Keratinocyte (primary cell): Measurements from ENCODE around the gene FHOD1. TPM values are rescaled to one million over a fixed set of nuclear protein-coding genes. Genes with fewer than 3 reads are reported as not detected.

Experiments used
- DNase-seq: peaks from one replicate; pipeline ENCODE4 v3.0.0-alpha.2; 2011; ENCODE audit warnings: low read depth, missing footprints, low spot score
- FAIRE-seq: peaks from 2 replicates; lab custom pipeline; 2011; peaks lifted over from hg19 to GRCh38; lab: Jason Lieb, UNC
- H2AFZ ChIP-seq: 2 replicates; pipeline ENCODE4 v1.6.0; 2012; ENCODE audit warnings: low read length, control low read depth, inconsistent platforms; ENCODE audit not compliant: control insufficient read depth
- H3K27ac ChIP-seq: 2 replicates; pipeline ENCODE4 v1.5.1; 2011; ENCODE audit warnings: low read length; ENCODE audit not compliant: control insufficient read depth, insufficient read depth
- H3K27me3 ChIP-seq: 3 replicates; pipeline ENCODE4 v1.6.0; 2011; ENCODE audit warnings: low read length; ENCODE audit not compliant: control insufficient read depth, insufficient read depth; ENCODE audit errors: extremely low read depth
- H3K36me3 ChIP-seq, 2 experiments: 2 replicates in 1 of 2; 3 replicates in 1 of 2; pipeline ENCODE4 v1.5.1; 2011; ENCODE audit warnings: low read length in 2 of 2, mild to moderate bottlenecking in 1 of 2; ENCODE audit not compliant: control insufficient read depth in 2 of 2, insufficient read depth in 2 of 2; ENCODE audit errors: extremely low read depth in 1 of 2
- H3K4me1 ChIP-seq: 3 replicates; pipeline ENCODE4 v1.5.1; 2011; ENCODE audit warnings: low read length; ENCODE audit not compliant: control insufficient read depth, insufficient read depth; ENCODE audit errors: extremely low read depth
- H3K4me2 ChIP-seq: 3 replicates; pipeline ENCODE4 v1.6.0; 2011; ENCODE audit warnings: low read depth, low read length; ENCODE audit not compliant: control insufficient read depth, insufficient read depth; ENCODE audit errors: extremely low read depth
- H3K4me3 ChIP-seq, 3 experiments: fragments of 200-600 bp in 1 of 3; sonication (generic) in 1 of 3; 2 replicates in 2 of 3; 3 replicates in 1 of 3; pipeline ENCODE4 v1.5.1; 2011 to 2016; ENCODE audit warnings: low read length in 3 of 3, mild to moderate bottlenecking in 3 of 3, control low read depth in 2 of 3, inconsistent platforms in 1 of 3, low read depth in 1 of 3, mixed read lengths in 1 of 3, mixed run types in 1 of 3, moderate library complexity in 1 of 3; ENCODE audit not compliant: control insufficient read depth in 2 of 3, insufficient read depth in 2 of 3; ENCODE audit errors: extremely low read depth in 1 of 3
- H3K79me2 ChIP-seq: 2 replicates; pipeline ENCODE4 v1.6.0; 2012; ENCODE audit warnings: low read length; ENCODE audit not compliant: control insufficient read depth, insufficient read depth
- H3K9ac ChIP-seq: 3 replicates; pipeline ENCODE4 v1.6.0; 2011; ENCODE audit warnings: low read length; ENCODE audit not compliant: control insufficient read depth, insufficient read depth; ENCODE audit errors: extremely low read depth
- H3K9me1 ChIP-seq: 3 replicates; pipeline ENCODE4 v1.6.0; 2011; ENCODE audit warnings: low read length; ENCODE audit not compliant: control insufficient read depth, insufficient read depth; ENCODE audit errors: extremely low read depth
- H3K9me3 ChIP-seq: 2 replicates; pipeline ENCODE4 v1.5.1; 2012; ENCODE audit warnings: low read depth, low read length; ENCODE audit not compliant: control insufficient read depth
- H4K20me1 ChIP-seq: 3 replicates; pipeline ENCODE4 v1.6.0; 2011; ENCODE audit warnings: low read length; ENCODE audit not compliant: control insufficient read depth, insufficient read depth; ENCODE audit errors: extremely low read depth
- EZH2 ChIP-seq: IDR thresholded peaks from one replicate; pipeline ENCODE4 v1.6.1; 2012; ENCODE audit warnings: inconsistent platforms, mild to moderate bottlenecking, low read length, moderate library complexity
- dilution Hi-C: fragments of 300-500 bp; cut with MboI; formaldehyde crosslinking; loops from one replicate; pipeline ENCODE4 v1.7.0; 2020; ENCODE audit warnings: low sequenced_read_pairs; ENCODE audit not compliant: extremely low pct_ligation_motif_present
- polyA plus RNA-seq, 5 experiments: library from polyadenylated mRNA; depleted of rRNA in 3 of 5; stranded (reverse) in 3 of 5; stranded (forward) in 1 of 5; unstranded in 1 of 5; fragments of >200 nt; gene quantifications; 1 replicate in 1 of 5; 2 replicates in 3 of 5; 3 replicates in 1 of 5; pipeline versions ENCODE4 v1.2.1 to v1.2.3, GENCODE V29; 2011 to 2012; ENCODE audit warnings: missing spikeins in 2 of 5, low read depth in 1 of 5, low replicate concordance in 1 of 5
- TF ChIP-seq, protein P1 (sequence below), 3 experiments: IDR thresholded peaks in 1 of 3; conservative IDR thresholded peaks in 1 of 3; optimal IDR thresholded peaks in 1 of 3; 2 replicates in 2 of 3; 3 replicates in 1 of 3; pipeline versions ENCODE3 to v1.5.1; 2011; ENCODE audit warnings: low read length in 3 of 3, mild to moderate bottlenecking in 3 of 3, moderate library complexity in 2 of 3, control low read depth in 1 of 3, inconsistent platforms in 1 of 3; ENCODE audit not compliant: insufficient read depth in 2 of 3; ENCODE audit errors: extremely low read depth in 1 of 3

The FHOD1 gene
- polyA plus RNA-seq, 1 donor (not counting 4 experiments of a cell fraction or from before 2014, with no cell fraction given): 29.4 TPM

DNA sequence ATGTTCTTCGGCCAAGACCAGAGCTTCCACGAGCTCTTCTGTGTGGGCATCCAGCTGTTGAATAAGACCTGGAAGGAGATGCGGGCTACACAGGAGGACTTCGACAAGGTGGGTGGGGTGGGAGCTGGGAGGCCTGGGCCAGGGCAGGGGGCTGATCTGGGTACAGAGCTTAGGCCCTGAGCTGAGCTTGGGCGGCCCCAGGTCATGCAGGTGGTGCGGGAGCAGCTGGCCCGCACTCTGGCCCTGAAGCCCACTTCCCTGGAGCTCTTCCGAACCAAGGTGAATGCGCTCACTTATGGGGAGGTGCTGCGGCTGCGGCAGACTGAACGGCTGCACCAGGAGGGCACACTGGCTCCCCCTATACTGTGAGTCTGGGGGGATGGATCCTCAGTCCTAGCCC is 44.9 kb downstream of the FHOD1 start:
- no peak overlapping the region for H3K27ac ChIP-seq
- no peak for FAIRE-seq
- TF ChIP-seq, protein P1, sequence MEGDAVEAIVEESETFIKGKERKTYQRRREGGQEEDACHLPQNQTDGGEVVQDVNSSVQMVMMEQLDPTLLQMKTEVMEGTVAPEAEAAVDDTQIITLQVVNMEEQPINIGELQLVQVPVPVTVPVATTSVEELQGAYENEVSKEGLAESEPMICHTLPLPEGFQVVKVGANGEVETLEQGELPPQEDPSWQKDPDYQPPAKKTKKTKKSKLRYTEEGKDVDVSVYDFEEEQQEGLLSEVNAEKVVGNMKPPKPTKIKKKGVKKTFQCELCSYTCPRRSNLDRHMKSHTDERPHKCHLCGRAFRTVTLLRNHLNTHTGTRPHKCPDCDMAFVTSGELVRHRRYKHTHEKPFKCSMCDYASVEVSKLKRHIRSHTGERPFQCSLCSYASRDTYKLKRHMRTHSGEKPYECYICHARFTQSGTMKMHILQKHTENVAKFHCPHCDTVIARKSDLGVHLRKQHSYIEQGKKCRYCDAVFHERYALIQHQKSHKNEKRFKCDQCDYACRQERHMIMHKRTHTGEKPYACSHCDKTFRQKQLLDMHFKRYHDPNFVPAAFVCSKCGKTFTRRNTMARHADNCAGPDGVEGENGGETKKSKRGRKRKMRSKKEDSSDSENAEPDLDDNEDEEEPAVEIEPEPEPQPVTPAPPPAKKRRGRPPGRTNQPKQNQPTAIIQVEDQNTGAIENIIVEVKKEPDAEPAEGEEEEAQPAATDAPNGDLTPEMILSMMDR (optimal IDR thresholded peaks at IDR 0.05 in 1 of 3, IDR thresholded peaks at IDR 0.05 in 1 of 3, conservative IDR thresholded peaks at IDR 0.05 in 1 of 3; ENCODE audit: extremely low read depth in 1 of 3, insufficient read depth in 2 of 3, low read length in 3 of 3): no peak
- TF ChIP-seq EZH2: no peak

DNA sequence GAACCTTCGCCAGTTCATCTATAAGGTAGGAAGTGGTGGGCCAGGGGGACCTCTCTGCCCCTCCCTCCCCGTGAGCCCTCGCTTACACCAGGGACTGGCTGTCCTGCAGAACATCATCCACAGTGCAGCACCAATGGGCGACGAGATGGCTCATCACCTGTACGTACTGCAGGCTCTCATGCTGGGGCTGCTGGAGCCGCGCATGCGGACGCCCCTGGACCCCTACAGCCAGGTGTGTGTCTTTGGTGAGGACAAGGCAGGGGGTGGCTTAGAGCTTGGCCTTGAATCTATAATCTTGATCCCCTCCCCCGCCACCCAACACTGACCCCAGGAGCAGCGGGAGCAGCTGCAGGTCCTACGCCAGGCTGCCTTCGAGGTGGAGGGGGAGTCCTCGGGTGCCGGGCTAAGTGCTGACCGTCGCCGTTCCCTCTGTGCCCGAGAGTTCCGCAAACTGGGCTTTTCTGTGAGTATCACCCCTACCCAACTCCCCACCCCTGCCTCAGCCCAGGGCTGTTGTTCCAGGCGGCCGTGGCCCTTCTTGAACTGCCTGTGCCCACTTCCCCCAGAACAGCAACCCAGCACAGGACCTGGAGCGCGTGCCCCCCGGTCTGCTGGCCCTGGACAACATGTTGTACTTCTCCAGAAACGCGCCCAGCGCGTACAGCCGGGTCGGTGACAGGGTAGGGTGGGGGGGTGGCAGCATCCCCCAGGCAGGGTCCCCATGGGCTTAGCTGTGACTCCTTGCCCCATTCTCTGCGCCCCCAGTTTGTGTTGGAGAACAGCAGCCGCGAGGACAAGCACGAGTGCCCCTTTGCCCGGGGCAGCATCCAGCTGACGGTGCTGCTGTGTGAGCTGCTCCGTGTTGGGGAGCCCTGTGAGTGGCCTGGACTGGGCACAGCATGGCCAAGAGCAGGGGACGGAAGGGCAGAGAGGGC is 45.6 kb downstream of the FHOD1 start:
- H3K79me2 ChIP-seq: peaks cover 11% of the 10 kb centered on the region
- dilution Hi-C loops: no loop called here
- H3K27ac ChIP-seq: no peak overlapping the region
- H4K20me1 ChIP-seq: no peaks in the 10 kb centered on the region
- H3K36me3 ChIP-seq: peaks cover 18 to 29% of the 10 kb centered on the region in 2 experiments
- H3K9me1 ChIP-seq: peaks cover 2% of the 10 kb centered on the region
- H3K9me3 ChIP-seq: no peaks in the 10 kb centered on the region
- no peak overlapping the region for H2AFZ ChIP-seq
- H3K4me2 ChIP-seq: no peak overlapping the region
- no peak overlapping the region for H3K9ac ChIP-seq
- H3K4me1 ChIP-seq: peaks cover 26% of the 10 kb centered on the region
- FAIRE-seq (no peak), DNase-seq (no peak)
- H3K4me3 ChIP-seq: no peak overlapping the region
- TF ChIP-seq, protein P1 (optimal IDR thresholded peaks at IDR 0.05 in 1 of 3, IDR thresholded peaks at IDR 0.05 in 1 of 3, conservative IDR thresholded peaks at IDR 0.05 in 1 of 3; ENCODE audit: extremely low read depth in 1 of 3, insufficient read depth in 2 of 3, low read length in 3 of 3): no peak
- no peak for TF ChIP-seq EZH2
- H3K27me3 ChIP-seq: no peaks in the 10 kb centered on the region

More for the DNA sequence above, 44.9 kb downstream of the FHOD1 start:
- peaks cover 9% of the 10 kb centered on the region for H3K79me2 ChIP-seq
- peaks cover 11 to 26% of the 10 kb centered on the region in 2 experiments for H3K36me3 ChIP-seq
- DNase-seq: no peak
- H3K4me1 ChIP-seq: peaks cover 33% of the 10 kb centered on the region
- H3K27me3 ChIP-seq: no peaks in the 10 kb centered on the region
- no peak overlapping the region for H3K4me3 ChIP-seq
- dilution Hi-C loops: no loop called here
- peaks cover 6% of the 10 kb centered on the region for H3K9me1 ChIP-seq
- H3K9me3 ChIP-seq: no peaks in the 10 kb centered on the region
- no peak overlapping the region for H3K4me2 ChIP-seq
- no peak overlapping the region for H3K9ac ChIP-seq
- H2AFZ ChIP-seq: no peak overlapping the region
- no peaks in the 10 kb centered on the region for H4K20me1 ChIP-seq
